Left forelimb (tissue), 1 donor: ENCODE measurements around the gene FBXO3.
"Not testable (repeated sequence)": the region's sequence is repeated elsewhere in the genome, so short reads cannot be mapped to it uniquely, and the experiment has no call there.

Source experiments
- DNase-seq: peaks from one replicate; pipeline ENCODE4 v3.0.0-alpha.2; 2018; ENCODE audit warnings: low spot score

FBXO3 gene

GRCh38 chr11:33773987-33774735 lies at the start of gene FBXO3:
TSS of gene FBXO3 (minus strand) at chr11:33774520. CDS start at chr11:33774497, 23 bp downstream.
- peak; percentile 92 for DNase-seq

DNA sequence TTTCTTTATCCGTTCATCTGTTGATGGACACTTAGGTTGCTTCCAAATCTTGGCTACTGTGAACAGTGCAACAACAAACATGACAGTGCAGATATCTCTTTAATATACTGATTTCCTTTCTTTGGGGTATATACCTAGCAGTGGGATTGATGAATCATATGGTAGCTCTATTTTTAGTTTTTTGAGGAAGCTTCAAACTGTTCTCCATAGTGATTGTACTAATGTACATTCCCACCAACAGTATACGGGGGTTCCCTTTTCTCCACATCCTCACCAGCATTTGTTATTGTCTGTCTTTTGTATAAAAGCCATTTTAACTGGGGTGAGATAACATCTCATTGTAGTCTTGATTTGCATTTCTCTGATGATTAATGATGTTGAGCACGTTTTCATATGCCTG lies 48.7 kb upstream of the FBXO3 start:
- DNase-seq: not testable (repeated sequence)

GRCh38 chr11:33819278-33820035 lies 45.1 kb upstream of the FBXO3 start:
- no peak for DNase-seq

DNA sequence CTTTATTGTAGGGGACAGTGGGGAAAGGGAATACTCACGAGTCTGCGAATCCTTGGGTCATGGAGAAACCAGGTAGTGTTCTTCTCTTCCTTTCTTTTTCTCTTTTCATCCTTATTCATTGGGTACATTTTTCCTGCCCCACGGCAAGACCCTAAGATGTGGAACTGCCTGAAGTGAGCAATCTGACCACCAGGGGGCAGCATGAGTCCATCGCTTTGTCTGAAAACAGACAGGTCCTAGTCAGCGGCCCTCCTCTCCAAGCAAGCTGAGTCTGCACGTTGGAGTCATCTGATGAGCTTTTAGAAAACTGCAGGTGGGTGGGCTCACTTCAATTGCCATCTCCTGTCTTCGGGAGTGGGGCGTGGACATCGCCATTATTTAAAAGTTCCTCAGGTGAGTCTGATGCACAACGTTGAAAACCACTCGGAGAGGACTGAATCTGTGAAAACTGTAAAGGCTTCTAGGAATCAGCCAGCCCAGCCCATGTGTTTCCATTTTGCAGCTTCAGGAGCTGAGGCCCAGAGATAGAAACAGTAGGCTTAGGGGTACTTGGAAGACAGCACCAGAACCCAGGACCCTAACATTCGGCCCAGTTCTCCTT lies 34.0 kb upstream of the FBXO3 start:
- peak; percentile 90 for DNase-seq

DNA sequence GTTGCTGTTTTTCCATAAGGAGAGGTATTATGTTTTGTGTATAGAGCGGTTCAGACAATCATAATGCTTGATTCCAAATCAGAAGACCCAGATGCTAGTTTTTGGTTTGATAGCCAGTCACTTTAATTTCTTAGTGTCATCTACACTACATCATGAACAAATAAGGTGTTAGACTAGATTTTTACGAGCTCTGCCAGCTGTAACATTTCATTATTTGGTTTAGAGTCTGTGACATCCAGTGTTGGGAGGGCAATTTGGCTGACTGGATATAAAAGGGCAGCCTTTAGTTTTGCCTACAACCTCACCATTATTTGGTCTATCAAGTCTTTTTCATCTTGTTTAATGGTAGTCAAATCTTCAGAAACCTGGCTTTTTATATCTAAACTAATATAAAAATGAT lies 30.2 kb upstream of the FBXO3 start:
- no peak for DNase-seq

DNA sequence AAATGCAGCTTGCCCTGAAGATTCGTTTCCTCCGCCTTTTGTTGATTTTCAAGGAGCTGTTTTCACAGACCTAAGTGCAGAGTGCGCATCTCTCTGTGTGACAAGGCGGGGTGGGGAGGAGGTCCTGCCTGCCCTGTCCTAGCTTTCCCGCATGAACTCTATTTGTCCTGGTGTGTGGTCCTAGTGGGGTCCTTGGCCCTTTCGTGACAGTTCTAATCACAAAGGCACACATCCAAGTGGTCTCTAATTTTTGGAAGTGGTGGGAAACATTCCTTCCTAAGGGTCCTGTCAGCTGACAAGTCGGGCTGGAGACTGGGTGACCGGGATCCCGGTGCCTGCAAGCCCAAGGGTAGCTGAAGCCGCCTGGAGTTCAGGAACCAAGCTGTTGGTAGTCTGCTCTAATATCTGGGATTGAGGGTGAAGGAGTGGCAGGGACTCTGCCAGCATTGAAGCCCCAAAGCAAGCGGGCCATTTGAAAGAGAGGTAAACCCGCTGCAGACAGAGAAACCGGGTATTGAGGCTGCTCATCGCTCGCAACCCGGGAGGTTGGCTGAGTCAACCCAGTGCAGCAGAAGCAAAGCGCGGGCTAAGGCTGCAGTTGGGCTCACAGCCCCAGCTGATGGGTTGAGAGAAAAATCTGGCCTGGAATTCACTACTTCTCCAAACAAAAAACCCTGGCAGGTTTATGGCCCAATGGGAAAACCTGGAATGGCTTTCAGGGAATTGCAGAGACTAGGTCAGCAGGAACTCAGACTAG lies 28.1 kb upstream of the FBXO3 start:
- peak; percentile 73 for DNase-seq

GRCh38 chr11:33801821-33802193 lies 27.5 kb upstream of the FBXO3 start:
- DNase-seq: no peak

GRCh38 chr11:33797879-33798278 lies 23.6 kb upstream of the FBXO3 start:
- no peak for DNase-seq

DNA sequence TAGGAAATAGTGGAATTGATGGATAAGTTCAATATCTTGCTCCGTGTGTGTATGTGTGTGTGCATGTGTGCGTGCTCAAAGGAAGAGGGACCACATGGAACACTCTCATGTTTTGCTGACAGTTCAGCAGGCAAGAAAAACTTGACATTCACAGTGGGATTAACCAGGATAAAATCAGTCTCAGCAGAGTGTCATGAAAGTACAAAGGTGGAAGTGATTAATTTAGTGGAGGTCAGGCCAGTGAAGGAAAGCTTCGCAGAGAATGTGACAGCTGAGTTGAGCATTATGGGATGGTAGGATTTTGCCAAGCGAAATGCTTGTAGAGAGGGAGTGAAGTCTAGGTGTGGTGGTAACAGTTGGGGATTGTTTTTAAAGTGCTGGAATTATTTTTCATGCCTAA lies 15.7 kb upstream of the FBXO3 start:
- DNase-seq: no peak

- DNase-seq: not testable (repeated sequence)
These were observed 13.8 kb upstream of the FBXO3 start for GRCh38 chr11:33788095-33788494.

GRCh38 chr11:33787076-33787475 lies 12.8 kb upstream of the FBXO3 start:
- DNase-seq: no peak

GRCh38 chr11:33785609-33786008 lies 11.3 kb upstream of the FBXO3 start:
- no peak for DNase-seq

GRCh38 chr11:33779849-33780528 lies 5.7 kb upstream of the FBXO3 start:
- DNase-seq: no peak

DNA sequence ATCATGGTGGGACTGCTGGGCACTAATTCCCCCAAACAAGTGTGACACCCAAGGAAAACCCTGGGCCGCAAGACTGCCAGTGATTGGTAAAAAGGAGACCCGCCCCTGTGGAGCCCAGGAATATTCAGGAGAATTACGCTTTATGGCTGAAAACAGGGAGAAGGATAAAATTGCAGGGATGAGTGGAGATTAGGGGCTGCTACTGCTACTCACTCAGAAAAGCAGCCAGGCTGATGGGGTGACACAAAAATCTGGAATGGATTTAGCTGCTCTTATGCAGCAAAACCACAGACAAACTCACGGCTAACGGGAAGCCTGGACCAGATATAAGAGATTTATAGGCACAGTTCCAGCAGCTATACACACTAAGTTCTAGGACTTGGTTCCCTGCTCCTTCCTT lies 4.4 kb upstream of the FBXO3 start:
- DNase-seq: no peak

DNA sequence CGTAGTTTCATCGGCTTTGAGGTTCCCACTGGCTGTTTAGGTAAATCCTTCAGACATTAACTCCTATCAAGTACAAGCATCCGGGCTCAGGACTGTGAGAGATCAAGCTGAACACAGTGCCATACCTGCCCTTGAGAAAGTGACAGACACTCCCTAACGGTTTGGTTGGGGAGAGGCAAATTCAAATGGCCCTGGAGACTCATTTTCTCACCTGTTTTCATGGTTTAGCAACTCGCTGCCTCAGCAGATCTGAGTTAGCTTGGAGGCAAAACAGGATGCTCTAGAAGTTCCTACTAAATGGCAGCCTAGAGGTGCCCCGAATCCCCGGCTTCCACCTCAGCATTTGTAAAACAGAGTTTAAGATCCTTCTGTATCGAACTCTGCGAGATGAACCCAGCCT lies 3.6 kb upstream of the FBXO3 start:
- DNase-seq: no peak

GRCh38 chr11:33775832-33776470 lies 1.6 kb upstream of the FBXO3 start:
- DNase-seq: no peak

DNA sequence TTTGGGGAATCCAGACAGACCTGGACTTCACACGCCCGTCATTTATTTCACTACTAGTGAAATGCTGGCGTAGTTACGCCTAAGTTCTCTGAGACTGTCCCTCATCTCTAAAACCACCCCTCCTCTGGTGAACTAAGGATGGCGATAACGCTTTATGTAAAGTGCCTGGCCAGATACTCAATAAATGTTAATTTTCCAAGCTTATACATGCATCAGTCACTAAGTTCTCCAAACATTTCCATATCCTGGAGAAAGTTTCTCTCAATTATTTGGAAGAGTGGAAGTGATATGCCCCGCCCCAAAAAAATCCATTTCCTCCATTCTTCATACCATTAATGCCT lies 1.1 kb upstream of the FBXO3 start:
- DNase-seq: no peak

DNA sequence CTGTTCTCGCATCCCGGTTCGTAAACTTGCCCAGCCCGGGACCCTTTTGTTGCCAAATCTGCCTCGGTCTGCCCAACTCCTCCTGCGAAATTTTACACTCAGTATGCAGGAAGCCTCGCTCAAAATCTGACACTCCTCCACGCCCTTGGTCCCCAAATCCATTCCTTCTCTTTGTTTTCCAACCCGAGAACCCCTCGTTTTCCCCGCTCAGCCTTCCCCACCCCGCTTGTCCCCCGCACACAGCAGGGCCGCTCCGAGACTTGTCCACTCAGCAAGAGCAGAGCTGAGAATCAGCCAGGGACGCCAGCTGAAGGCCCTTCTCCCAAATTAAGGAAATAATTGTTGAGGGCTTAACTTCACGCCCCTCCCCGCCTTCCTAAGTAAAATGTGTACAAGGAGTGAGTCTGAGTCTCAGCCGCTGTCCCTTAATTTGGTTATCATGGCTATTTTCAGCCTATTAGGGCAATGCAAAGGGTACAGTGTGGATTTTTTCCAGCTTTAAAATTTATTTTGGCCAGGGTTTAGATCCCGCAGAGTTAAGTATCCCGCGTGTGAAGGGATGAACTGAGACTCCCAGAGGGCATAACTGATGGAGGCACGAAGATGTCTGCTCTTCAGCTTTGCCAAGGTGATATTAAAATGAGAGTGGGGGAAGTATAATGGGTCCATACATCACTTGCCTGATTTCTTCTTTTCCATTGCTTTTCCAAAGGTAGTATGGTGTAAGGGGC lies 581 bp upstream of the FBXO3 start:
- DNase-seq: no peak

DNA sequence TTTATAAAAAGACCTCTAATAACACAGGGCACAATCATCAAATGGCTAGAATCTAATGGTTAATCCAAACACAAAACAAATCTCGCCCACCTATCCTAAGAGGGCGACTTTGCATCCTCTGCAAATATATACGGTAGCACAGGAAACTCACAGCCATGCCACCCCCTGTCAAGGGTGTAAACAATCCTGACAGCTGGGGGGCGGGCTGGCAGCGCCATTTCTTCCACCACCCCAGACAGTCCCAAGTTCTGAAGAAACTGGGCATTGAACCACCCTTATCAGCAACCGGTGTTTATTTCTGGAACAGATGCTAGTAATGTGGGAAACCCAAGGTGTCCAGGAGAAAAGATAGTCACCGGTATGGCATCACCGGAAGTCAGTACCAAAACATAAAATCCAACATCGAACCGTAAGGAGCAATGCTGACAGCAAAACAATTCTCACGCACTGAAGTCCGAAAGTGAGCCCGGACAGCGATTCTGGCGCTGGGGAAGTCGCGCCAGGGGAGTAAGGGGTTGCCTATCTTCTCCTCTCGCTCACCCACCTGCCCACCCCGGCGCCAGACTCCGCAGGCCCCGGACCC lies 825 bp downstream of the FBXO3 start:
- no peak for DNase-seq

DNA sequence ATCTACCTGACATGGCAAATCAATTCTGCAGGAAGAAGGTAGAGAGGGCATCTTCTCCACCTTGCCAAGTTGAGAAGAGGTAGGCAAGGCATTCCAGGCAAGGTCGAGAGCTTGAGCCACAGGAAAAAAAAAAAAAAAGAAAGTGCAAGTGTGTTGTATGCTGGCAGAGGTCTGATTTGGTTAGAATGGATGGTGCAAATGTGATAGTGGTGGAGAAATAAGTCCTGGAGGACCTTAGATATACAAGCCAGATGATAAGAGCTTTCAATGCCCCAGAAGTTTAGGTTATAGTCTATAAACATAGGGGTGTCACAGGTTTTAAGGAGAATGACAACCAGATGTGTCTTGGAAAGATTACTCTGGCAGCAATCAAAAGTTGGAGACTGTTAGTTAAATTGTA lies 1.4 kb downstream of the FBXO3 start:
- no peak for DNase-seq
